ENCODE measurements around the gene SMIM20. TPM values are rescaled to one million over a fixed set of nuclear protein-coding genes. Genes with fewer than 3 reads are reported as not detected.

Gene SMIM20
- total and polyA plus RNA-seq, 11 donors = 27.4 to 50.8 (median 40.3) TPM

DNA sequence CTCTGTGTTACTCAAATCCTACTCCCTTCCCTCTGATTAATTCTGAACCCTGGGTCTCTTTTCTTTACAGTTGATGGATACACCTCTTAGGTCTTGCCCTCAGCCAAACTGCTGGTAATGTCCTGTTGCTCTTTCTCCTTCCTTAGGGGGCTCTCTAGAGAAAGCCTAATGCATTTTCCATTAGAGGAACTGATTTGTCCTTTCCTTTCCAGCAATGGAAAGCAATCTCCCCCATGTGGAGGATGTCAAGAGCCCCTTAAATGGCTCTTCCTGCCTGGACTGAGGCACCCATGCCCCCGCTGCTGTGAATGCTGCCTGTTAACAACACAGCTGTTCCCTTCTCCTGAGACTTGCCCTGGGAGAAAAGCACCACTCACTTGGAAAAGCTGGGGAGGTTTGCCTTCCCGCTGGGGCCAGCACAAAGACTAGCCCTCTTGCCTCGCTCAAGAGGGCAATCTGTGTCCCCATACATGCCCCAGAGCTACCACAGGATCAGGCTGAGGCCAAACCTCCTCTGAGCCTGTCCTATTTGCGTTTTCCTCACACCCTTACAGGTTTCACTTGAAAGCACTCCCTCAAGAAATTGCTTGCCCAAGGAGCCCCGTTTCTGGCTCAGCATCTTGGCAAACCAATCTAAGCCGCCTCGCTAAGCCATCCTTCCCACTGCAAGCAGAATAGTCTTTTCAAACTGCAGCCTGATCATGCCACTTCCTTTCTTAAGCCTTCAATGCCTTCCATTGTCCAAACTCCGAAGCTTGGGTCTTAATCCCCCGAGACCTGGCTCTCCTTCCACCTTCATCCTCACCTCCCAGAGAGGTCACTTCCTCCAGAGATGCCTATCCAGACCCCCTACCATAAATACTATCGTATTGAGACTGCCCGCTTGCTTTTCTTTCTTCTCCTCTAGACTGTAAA, 23.2 kb upstream of the SMIM20 start:
- Histone ChIP-seq H3K36me3 (no peaks in the 10 kb centered on the region), H3K4me1 (peaks cover 0 to 17% (median 0%) of the 10 kb centered on the region in 12 donors), H3K4me3 (no peak overlapping the region), H3K9me3 (no peaks in the 10 kb centered on the region), H3K27me3 (no peaks in the 10 kb centered on the region), H3K27ac (no peak overlapping the region)
- DNase-seq (no peak), ATAC-seq (peak in 1 of 4 donors; percentile 53)
- intact Hi-C loops (cut with DNase I) = loop anchor here in 1 of 10 donors (10.0 kb wide), 1 partner anchor 446 kb away; no protein-coding TSS in a partner anchor
- 53 to 66% (median 61%) methylated on average over 11 of the region's 11 CpGs for WGBS, 4 donors
- TF ChIP-seq POLR2A (IDR thresholded peaks at IDR 0.05) (no peak), CTCF (IDR thresholded peaks at IDR 0.05) (no peak)

GRCh38 chr4:25892796-25893195, 21.2 kb upstream of the SMIM20 start:
- 78 to 83% (median 81%) methylated on average over 6 of the region's 6 CpGs for WGBS, 4 donors
- Histone ChIP-seq H3K27me3 (no peaks in the 10 kb centered on the region), H3K27ac (no peak overlapping the region), H3K9me3 (no peaks in the 10 kb centered on the region), H3K36me3 (no peaks in the 10 kb centered on the region), H3K4me1 (peaks cover 0 to 17% (median 0%) of the 10 kb centered on the region in 12 donors), H3K4me3 (no peak overlapping the region)
- ATAC-seq (peak in 2 of 4 donors; percentile 59 to 79), DNase-seq (peak; percentile 28 to 72 (median 59))
- no peak for TF ChIP-seq CTCF (IDR thresholded peaks at IDR 0.05)
- no peak for TF ChIP-seq POLR2A (IDR thresholded peaks at IDR 0.05)
- intact Hi-C loops (cut with DNase I) = loop anchor here in 1 of 10 donors (10.0 kb wide), 1 partner anchor 448 kb away; no protein-coding TSS in a partner anchor

DNA sequence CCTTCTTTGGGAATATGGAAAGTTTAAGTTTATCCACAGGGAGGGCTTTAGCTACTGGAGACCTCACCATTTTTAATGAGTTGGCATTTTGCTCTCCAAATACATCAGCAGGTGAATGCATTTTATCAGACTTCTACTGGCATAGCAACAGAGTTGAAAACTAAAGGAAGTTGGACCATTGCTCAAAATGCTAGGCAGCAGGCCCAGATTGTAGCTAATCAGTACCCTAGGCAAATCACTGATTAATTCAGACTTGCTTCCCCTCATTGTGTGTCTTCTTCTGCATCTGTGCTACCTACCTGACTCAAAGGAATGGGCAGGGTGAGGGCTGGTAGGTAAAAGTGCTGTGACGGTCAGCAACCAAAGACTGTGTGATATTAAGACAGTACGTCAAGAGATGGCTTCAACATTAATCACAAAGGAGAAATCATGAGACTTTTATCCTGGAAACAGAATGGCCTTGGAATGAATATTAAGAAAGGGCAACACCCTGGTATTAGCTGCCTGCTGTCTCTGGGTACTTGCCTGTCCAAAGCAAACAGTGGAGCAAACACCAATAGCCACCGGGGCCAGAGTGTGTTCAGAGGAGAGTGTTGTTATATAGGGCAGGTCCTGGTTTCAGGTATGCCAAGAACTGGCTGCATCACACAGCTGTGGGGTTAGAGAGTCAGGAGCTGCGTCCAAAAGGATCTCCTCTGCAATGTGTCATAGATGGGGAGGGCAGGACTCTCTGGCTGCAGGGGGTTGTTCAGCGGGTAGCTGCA, 17.1 kb upstream of the SMIM20 start:
- Histone ChIP-seq H3K9me3 (no peaks in the 10 kb centered on the region), H3K27ac (no peak overlapping the region), H3K4me1 (peaks cover 0 to 5% (median 0%) of the 10 kb centered on the region in 12 donors), H3K4me3 (no peak overlapping the region), H3K27me3 (no peaks in the 10 kb centered on the region), H3K36me3 (no peaks in the 10 kb centered on the region)
- TF ChIP-seq CTCF (IDR thresholded peaks at IDR 0.05) (no peak), POLR2A (IDR thresholded peaks at IDR 0.05) (no peak)
- ATAC-seq = no peak
- DNase-seq = no peak
- intact Hi-C loops (cut with DNase I) = loop anchor here in 1 of 10 donors (10.0 kb wide), 1 partner anchor 452 kb away; no protein-coding TSS in a partner anchor
- WGBS, 4 donors = 84 to 97% (median 90%) methylated on average over 5 of the region's 5 CpGs

DNA sequence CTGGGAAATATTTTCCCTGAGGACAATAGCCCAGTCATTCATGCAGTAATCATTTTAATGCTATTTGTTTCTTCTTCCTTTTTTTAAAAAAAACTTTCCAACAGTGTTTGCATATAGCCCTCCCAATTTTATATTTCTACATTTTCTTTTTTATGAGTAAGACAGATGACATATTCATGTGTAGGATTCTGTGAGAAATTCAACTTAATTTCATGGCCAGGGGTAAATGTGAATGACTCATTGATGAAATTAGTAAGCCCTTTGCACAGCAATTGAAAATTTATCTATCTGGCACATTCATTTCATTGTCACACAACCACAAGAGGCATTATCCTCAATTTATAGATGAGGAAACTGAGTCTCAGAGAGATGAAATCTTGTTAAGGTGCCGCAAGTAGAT, 13.7 kb upstream of the SMIM20 start:
- Histone ChIP-seq H3K4me3 (no peak overlapping the region), H3K27ac (no peak overlapping the region), H3K4me1 (peaks cover 0 to 5% (median 0%) of the 10 kb centered on the region in 12 donors), H3K36me3 (no peaks in the 10 kb centered on the region), H3K27me3 (no peaks in the 10 kb centered on the region), H3K9me3 (no peaks in the 10 kb centered on the region)
- intact Hi-C loops (cut with DNase I) = loop anchor here in 1 of 10 donors (10.0 kb wide), 1 partner anchor 456 kb away; no protein-coding TSS in a partner anchor
- ATAC-seq (no peak), DNase-seq (no peak)
- no peak for TF ChIP-seq CTCF (IDR thresholded peaks at IDR 0.05)
- no peak for TF ChIP-seq POLR2A (IDR thresholded peaks at IDR 0.05)
- 77 to 86% (median 81%) methylated on average over 1 of the region's 1 CpG for WGBS, 4 donors
